IMR-90 (cell line): ENCODE measurements around the gene MLX. TPM values are rescaled to one million over a fixed set of nuclear protein-coding genes. Genes with fewer than 3 reads are reported as not detected.

Source experiments
- ATAC-seq: fragments of 200-7000 bp; cut with Tn5 transposase; 2 replicates; pipeline ENCODE4 v1.9.1; 2020; ENCODE audit warnings: low read depth, mild to moderate bottlenecking, moderate library complexity
- BruUV-seq: library from RNA; stranded (reverse); fragments of 400-500 nt; replicated peaks from 2 replicates; lab custom pipeline; 2021; lab: Mats Ljungman, UMichigan
- CTCF ChIA-PET: fragments of 300-600 bp; formaldehyde crosslinking; extraction: SDS; loops from one replicate; lab custom pipeline; 2021; ENCODE audit warnings: antibody characterized with exemption; lab: Yijun Ruan, JAX
- POLR2A ChIA-PET: fragments of 300-600 bp; sonication (Branson Sonifier 250); formaldehyde crosslinking; loops from one replicate; lab custom pipeline; 2022; ENCODE audit warnings: antibody characterized with exemption; ENCODE audit not compliant: unreplicated experiment; lab: Charles Lee
- DNase-seq: peaks from one replicate; pipeline ENCODE4 v3.0.0; 2013
- H2AFZ ChIP-seq: replicated peaks from 2 replicates; pipeline ENCODE3; 2013; ENCODE audit warnings: low read length, mild to moderate bottlenecking; ENCODE audit not compliant: poor library complexity
- H2AK5ac ChIP-seq: 2 replicates; pipeline ENCODE4 v1.6.1; 2013; ENCODE audit warnings: low read depth, low read length, inconsistent platforms
- H2AK9ac ChIP-seq: replicated peaks from 2 replicates; pipeline ENCODE3; 2013; ENCODE audit warnings: mild to moderate bottlenecking, low read depth, low read length, moderate library complexity; ENCODE audit not compliant: poor library complexity
- H2BK120ac ChIP-seq: 2 replicates; pipeline ENCODE4 v1.6.1; 2013; ENCODE audit warnings: low read depth, low read length, inconsistent platforms
- H2BK15ac ChIP-seq: 3 replicates; pipeline ENCODE4 v1.6.1; 2013; ENCODE audit warnings: low read depth, low read length, inconsistent platforms
- H2BK20ac ChIP-seq: 2 replicates; pipeline ENCODE4 v1.6.1; 2013; ENCODE audit warnings: low read depth, mild to moderate bottlenecking, inconsistent platforms, low read length, moderate library complexity
- H2BK5ac ChIP-seq: 2 replicates; pipeline ENCODE4 v1.6.1; 2013; ENCODE audit warnings: mild to moderate bottlenecking, low read depth, low read length, inconsistent platforms; ENCODE audit not compliant: poor library complexity, severe bottlenecking
- H3K14ac ChIP-seq: replicated peaks from 2 replicates; pipeline ENCODE4 v1.6.1; 2013; ENCODE audit warnings: low read depth, low read length, inconsistent platforms
- H3K18ac ChIP-seq: 2 replicates; pipeline ENCODE4 v1.6.1; 2013; ENCODE audit warnings: low read depth, low read length, control low read depth
- H3K23ac ChIP-seq: 2 replicates; pipeline ENCODE4 v1.6.1; 2013; ENCODE audit warnings: low read depth, low read length, inconsistent platforms
- H3K27ac ChIP-seq: 2 replicates; pipeline ENCODE4 v1.5.1; 2013; ENCODE audit warnings: mild to moderate bottlenecking, control low read depth, low read length; ENCODE audit not compliant: insufficient read depth
- H3K27me3 ChIP-seq: 2 replicates; pipeline ENCODE4 v1.6.1; 2013; ENCODE audit warnings: low read length; ENCODE audit not compliant: control insufficient read depth, insufficient read depth
- H3K36me3 ChIP-seq: 2 replicates; pipeline ENCODE4 v1.6.1; 2013; ENCODE audit warnings: low read length, mixed read lengths; ENCODE audit not compliant: control insufficient read depth, insufficient read depth
- H3K4ac ChIP-seq: 2 replicates; pipeline ENCODE4 v1.6.1; 2013; ENCODE audit warnings: low read depth, low read length, inconsistent platforms
- H3K4me1 ChIP-seq: 2 replicates; pipeline ENCODE4 v1.6.1; 2013; ENCODE audit warnings: low read length, mixed read lengths; ENCODE audit not compliant: control insufficient read depth, insufficient read depth
- H3K4me2 ChIP-seq: 2 replicates; pipeline ENCODE4 v1.6.1; 2013; ENCODE audit warnings: low read depth, mild to moderate bottlenecking, control low read depth, low read length, moderate library complexity
- H3K4me3 ChIP-seq: 2 replicates; pipeline ENCODE4 v1.5.1; 2013; ENCODE audit warnings: low read depth, mild to moderate bottlenecking, control low read depth, low read length, moderate library complexity; ENCODE audit not compliant: insufficient read depth
- H3K56ac ChIP-seq: 2 replicates; pipeline ENCODE4 v1.6.1; 2013; ENCODE audit warnings: low read length, inconsistent platforms; ENCODE audit not compliant: insufficient read depth; ENCODE audit errors: extremely low read depth
- H3K79me1 ChIP-seq, 2 experiments: 2 replicates each; pipeline ENCODE4 v1.6.1; 2013; ENCODE audit warnings: low read length in 2 of 2, inconsistent platforms in 1 of 2, low read depth in 1 of 2
- H3K9ac ChIP-seq: 2 replicates; pipeline ENCODE4 v1.6.1; 2013; ENCODE audit warnings: low read depth, low read length, control low read depth
- H3K9me1 ChIP-seq: 2 replicates; pipeline ENCODE4 v1.6.1; 2013; ENCODE audit warnings: low read length, inconsistent platforms; ENCODE audit not compliant: insufficient read depth
- H3K9me3 ChIP-seq: 2 replicates; pipeline ENCODE4 v1.6.1; 2013; ENCODE audit warnings: low read length; ENCODE audit not compliant: control insufficient read depth, insufficient read depth
- H4K20me1 ChIP-seq: 2 replicates; pipeline ENCODE4 v1.6.1; 2013; ENCODE audit warnings: low read length, inconsistent platforms; ENCODE audit not compliant: insufficient read depth
- H4K5ac ChIP-seq: 2 replicates; pipeline ENCODE4 v1.6.1; 2013; ENCODE audit warnings: mild to moderate bottlenecking, low read depth, low read length, control low read depth
- H4K8ac ChIP-seq, 2 experiments: 2 replicates each; pipeline ENCODE4 v1.6.1; 2013; ENCODE audit warnings: low read depth in 2 of 2, low read length in 2 of 2, control low read depth in 1 of 2, inconsistent platforms in 1 of 2
- H4K91ac ChIP-seq: 2 replicates; pipeline ENCODE4 v1.6.1; 2013; ENCODE audit warnings: low read depth, low read length, inconsistent platforms; ENCODE audit not compliant: insufficient read depth
- BHLHE40 ChIP-seq: fragments of 150-350 bp; IDR thresholded peaks from 2 replicates; pipeline ENCODE4 v1.6.1; 2016; ENCODE audit warnings: mild to moderate bottlenecking, low read depth, low read length
- CEBPB ChIP-seq: IDR thresholded peaks from 2 replicates; pipeline ENCODE4 v1.6.1; 2012; ENCODE audit warnings: low read depth, low read length, improper control_type of control experiment
- CTCF ChIP-seq: conservative IDR thresholded peaks from 2 replicates; pipeline ENCODE4 v1.5.1; 2012; ENCODE audit warnings: mild to moderate bottlenecking, low read depth, low read length, improper control_type of control experiment
- MAFK ChIP-seq: IDR thresholded peaks from 2 replicates; pipeline ENCODE4 v1.6.1; 2012; ENCODE audit warnings: low read depth, low read length, improper control_type of control experiment
- RCOR1 ChIP-seq: IDR thresholded peaks from 2 replicates; pipeline ENCODE4 v1.6.1; 2012; ENCODE audit warnings: mild to moderate bottlenecking, low read length, improper control_type of control experiment; ENCODE audit not compliant: insufficient replicate concordance
- USF2 ChIP-seq: fragments of 150-350 bp; IDR thresholded peaks from 2 replicates; pipeline ENCODE4 v1.6.1; 2017; ENCODE audit warnings: mild to moderate bottlenecking, antibody characterized with exemption, low read length, low read depth
- WGBS, 2 experiments: methylation state at CpG; one replicate each; pipeline versions ENCODE4 v1.1.5 to v1.1.7; 2013; ENCODE audit warnings: missing lambda C conversion rate in 2 of 2; ENCODE audit not compliant: insufficient read length in 1 of 2; ENCODE audit errors: extremely low coverage in 2 of 2; 5-methylcytosine and 5-hydroxymethylcytosine counted together
- dilution Hi-C: fragments of 300-500 bp; cut with HindIII; formaldehyde crosslinking; loops from one replicate; pipeline ENCODE4 v1.14.3; 2018; ENCODE audit warnings: low sequenced_read_pairs; ENCODE audit not compliant: unreplicated experiment
- in situ Hi-C: fragments of 300-500 bp; cut with MboI; formaldehyde crosslinking; loops from 3 replicates; pipeline ENCODE4 v1.14.3; 2019; ENCODE audit warnings: low sequenced_read_pairs, inconsistent platforms, mixed read lengths
- intact Hi-C: fragments of 100-400 bp; cut with micrococcal nuclease; formaldehyde crosslinking; loops from 2 replicates; pipeline ENCODE4 v1.10.0; 2022
- polyA plus RNA-seq, 3 experiments: library from polyadenylated mRNA; depleted of rRNA; stranded (reverse); fragments of >200 nt; gene quantifications; 2 replicates each; pipeline ENCODE4 v1.2.3, GENCODE V29; 2012; ENCODE audit warnings: low replicate concordance in 1 of 3
- total RNA-seq: library from RNA; depleted of rRNA; stranded (reverse); fragments of >200 nt; gene quantifications from 2 replicates; pipeline ENCODE4 v1.2.3, GENCODE V29; 2012

The MLX gene
- total and polyA plus RNA-seq, 2 of the 4 experiments (the other 2 are of a cell fraction): 37.8 to 45.6 TPM

GRCh38 chr17:42571435-42572225 is 4.7 kb downstream of the MLX start:
- Histone ChIP-seq H3K4me2 (no peak overlapping the region), H3K23ac (no peak overlapping the region), H4K5ac (no peak overlapping the region), H3K9me1 (peaks cover 8% of the 10 kb centered on the region), H4K20me1 (peaks cover 12% of the 10 kb centered on the region; the same call in 1 of the 2 replicates), H3K79me1 (peaks cover 42 to 78% of the 10 kb centered on the region in 2 experiments; a peak in 3 of 4 replicates), H2BK20ac (no peak overlapping the region), H2AK9ac (no peak overlapping the region), H4K8ac (no peak overlapping the region), H3K4me1 (peaks cover 4% of the 10 kb centered on the region), H2AK5ac (no peak overlapping the region), H3K9ac (no peak overlapping the region), H3K4ac (no peak overlapping the region), H3K36me3 (peaks cover 51% of the 10 kb centered on the region), H2BK15ac (no peak overlapping the region), H3K18ac (no peak overlapping the region), H3K56ac (no peak overlapping the region), H4K91ac (no peak overlapping the region), H3K14ac (no peak overlapping the region), H3K27ac (no peak overlapping the region), H2BK120ac (no peak overlapping the region), H3K4me3 (no peak overlapping the region), H3K27me3 (no peaks in the 10 kb centered on the region), H2BK5ac (no peak overlapping the region), H2AFZ (peak overlapping the region; percentile 16), H3K9me3 (no peaks in the 10 kb centered on the region)
- POLR2A ChIA-PET: no interaction called here
- no CpG with 5 or more reads among the region's 12 CpGs for WGBS, 2 experiments
- DNase-seq (no peak), ATAC-seq (no peak)
- TSS peak; percentile 55 for BruUV-seq
- in situ Hi-C loops: no loop called here
- intact Hi-C loops: no loop called here
- dilution Hi-C loops: no loop called here
- TF ChIP-seq USF2 (no peak), CTCF (no peak), BHLHE40 (no peak), CEBPB (no peak), MAFK (no peak), RCOR1 (no peak)
- CTCF ChIA-PET: no interaction called here
